GM19397 (cell line): Measurements from ENCODE around the gene LRRC74A.

Source experiments
- ATAC-seq: cut with Tn5 transposase; IDR thresholded peaks from one replicate; pipeline ENCODE4 v1.9.1; 2021; ENCODE audit warnings: mild to moderate bottlenecking, moderate library complexity; ENCODE audit not compliant: unreplicated experiment

Gene LRRC74A

DNA sequence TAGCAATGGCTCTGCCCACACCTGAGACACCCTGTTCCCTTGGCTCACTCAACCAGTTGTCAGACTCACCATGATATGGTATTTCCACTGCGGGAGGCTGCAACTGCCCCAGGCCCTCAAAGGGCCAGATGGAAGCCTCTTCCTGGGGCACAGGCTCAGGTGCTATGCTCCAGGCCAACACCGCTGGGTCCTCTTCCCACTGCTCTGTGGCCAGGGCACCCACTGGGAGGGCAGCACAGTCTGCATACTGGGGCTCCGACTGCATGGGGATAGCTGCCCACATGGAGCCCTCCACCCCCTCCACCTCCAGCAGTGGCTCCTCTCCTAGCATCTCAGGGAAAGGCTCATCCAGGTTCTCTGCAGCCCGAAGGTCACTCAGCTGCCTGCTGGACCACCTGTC is 17.2 kb upstream of the LRRC74A start:
- ATAC-seq: no peak

DNA sequence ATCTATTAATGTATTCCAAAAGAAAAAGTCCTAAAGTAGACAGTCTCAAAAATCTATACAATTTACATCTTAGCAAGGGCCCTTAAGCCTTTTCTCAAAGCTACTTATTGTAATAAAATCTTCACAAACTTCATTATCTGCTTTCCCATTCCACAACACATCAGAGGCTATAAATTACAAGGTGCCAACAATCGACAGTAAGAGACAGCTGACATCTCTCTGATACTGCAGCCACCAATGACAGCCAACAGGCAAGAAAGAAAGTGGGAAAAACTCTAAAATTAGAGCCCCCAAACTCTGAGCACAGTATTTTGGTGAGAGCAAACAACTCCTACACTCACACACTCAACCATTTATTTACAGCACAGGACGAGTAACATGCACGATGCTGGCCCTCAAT is 15.7 kb upstream of the LRRC74A start:
- ATAC-seq: no peak

DNA sequence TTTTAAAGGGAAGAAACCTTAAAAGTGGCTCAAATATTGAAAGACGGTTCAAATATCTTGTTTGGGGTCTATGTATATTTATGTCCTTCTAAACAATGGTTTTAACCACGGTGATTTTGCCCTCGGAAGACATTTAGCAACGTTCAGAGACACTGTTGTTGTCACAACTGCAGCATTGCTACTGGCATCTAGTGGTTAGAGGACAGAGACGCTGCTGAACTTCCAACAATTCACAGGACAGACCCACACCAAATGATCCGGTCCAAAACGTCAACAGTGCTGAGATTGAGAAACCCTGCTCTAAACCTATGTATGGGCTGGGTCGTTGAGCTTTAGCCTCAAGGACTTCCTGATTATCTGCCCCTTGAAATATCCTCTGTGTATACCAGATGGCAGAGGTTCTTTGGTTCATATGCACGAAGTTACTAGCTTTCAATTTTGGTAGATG is 15.2 kb upstream of the LRRC74A start:
- no peak for ATAC-seq

DNA sequence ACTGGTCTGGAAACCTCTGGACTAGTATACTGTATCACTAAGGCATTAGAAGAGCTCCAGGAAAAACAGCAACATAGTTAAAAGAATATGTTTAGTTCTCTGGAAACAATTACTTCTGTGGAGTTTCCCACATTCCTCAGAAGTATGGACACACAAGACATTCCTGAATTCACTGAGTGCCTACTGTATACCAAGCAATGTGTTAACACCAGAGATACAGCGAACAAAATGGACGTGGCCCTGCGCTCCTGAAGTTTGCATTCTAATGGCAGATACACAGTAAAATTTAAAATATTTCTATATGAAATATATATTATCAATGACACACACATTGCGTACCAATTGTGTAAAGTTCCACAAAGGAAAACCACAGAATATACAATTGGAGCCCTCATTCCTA is 14.6 kb upstream of the LRRC74A start:
- ATAC-seq: no peak

DNA sequence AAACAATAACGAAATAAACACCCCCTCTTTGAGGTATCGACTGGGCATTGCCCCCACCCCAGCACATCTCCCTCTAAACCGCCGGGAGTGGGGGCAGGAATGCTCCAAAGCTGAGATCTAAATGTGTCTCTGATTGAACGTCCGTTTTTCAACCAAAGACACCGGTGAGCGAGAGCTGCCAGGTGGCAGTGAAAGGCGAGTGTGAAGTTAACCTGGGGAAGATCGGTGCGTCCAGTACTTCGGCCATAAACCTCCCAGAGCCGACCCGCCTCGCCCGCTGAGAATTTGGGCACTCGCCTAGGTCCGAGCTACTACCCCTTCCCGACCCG is 14.2 kb upstream of the LRRC74A start:
- ATAC-seq: peak; percentile 5

DNA sequence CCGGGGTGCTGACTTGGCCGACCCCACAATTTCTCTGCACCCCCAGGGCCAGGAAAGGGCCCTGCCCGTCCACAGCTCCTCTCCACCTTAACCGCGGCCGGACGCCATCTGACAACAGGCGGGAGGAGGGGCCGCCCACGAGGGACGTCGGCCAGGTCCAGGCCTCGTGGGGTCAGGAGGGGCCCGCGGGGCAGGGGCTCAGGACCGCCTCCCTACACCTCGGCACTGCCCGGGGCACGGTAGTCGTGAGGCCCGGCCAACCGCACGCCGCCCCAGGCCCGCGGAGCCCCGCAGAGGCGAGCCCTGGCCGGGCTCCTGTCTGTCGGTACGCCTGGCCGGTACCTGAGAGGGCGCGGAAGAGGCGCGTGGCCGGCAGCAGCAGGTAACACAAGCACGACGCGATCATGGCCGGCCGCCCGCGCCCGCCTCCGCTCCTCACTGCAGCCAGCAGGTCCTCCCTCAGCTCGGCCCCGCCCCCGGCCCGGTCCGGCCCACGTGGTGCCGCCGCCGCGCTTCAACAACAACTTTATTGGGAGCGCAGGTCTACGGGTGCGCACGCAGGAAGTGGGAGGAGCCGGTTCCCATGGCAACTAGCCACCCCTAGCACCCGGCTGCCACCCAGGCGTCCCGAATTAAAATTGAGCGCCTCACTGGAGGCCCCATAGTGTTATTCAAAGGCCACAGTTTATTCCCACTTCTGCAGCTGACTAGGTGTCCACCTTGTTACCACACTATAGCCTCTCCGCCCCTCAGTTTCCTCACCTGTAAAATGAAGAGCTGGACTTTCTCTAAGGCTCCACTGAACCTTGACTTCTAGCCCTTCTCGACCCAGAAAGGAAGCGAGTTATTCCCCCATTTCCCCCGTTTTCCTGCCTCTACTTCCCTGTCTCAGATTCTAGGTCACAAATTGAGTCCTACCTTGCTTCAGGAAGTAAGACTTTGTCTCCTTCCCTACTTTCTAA is 13.5 kb upstream of the LRRC74A start, which contains the start of gene ANGEL1:
Gene ANGEL1, minus strand, starts transcription at position 461 of the 962 bp plus-strand sequence. Its CDS starts 55 bp downstream, at position 406.
- ATAC-seq: peak; percentile 87

DNA sequence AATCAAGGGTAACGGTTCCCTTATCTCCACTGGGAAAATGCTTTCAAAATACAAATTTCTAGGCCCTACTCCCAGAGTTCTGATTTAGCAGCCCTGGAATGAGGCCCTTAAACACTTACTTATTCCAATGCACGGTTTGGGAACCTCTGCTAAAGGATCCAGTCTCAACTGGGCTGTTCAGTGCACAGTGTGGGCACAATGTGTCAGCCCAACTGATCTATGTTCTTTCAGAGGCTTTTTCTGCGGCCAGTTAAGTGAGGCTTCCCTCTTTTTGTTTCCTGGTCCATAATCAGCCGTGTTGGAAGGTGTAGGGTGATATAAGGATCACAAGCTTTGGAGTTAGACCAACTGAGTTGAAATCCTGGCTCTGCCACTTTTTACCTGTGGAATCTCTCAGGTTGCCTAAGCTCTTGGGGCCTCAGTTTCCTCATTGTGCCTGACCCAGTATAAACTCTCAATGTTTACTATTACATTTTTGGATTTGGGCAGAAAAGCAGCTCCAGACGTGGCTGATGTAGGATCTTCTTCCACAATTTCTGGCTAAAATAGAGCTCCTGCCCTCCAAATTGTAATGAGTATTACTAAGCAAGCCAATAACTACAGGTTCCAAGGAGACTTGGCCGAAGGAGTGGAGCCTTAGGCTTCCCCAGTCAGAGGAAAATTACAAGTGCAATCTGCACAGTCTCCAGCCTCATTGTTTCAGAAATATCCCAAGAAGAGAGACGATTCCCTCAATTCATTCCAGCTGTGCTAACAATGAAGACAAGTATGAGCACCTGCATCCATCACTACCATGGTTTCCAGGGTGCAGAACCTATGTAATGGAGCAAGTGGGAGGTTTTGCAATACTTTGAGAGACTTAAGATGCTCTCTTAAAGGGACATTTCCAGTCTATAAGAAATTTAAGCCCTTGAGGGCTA is 11.2 kb upstream of the LRRC74A start:
- ATAC-seq: no peak

DNA sequence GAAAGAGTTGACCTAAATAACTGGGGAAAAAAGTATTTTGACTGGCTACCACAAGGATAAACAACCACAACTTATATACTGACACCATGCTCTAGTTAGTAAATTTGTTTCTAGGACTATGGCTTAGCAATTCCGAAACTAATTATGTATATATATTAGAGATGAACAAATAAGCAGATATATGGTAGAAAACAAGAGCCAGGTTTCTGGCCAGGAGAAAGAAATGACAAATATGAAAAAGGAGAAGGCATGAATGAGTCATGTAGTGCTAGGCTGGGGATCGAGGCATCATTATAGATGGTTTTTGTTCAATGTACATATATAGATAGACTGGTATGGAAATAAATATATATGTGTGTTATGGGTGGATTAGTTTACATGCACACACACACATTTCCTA is 5.5 kb upstream of the LRRC74A start:
- no peak for ATAC-seq

DNA sequence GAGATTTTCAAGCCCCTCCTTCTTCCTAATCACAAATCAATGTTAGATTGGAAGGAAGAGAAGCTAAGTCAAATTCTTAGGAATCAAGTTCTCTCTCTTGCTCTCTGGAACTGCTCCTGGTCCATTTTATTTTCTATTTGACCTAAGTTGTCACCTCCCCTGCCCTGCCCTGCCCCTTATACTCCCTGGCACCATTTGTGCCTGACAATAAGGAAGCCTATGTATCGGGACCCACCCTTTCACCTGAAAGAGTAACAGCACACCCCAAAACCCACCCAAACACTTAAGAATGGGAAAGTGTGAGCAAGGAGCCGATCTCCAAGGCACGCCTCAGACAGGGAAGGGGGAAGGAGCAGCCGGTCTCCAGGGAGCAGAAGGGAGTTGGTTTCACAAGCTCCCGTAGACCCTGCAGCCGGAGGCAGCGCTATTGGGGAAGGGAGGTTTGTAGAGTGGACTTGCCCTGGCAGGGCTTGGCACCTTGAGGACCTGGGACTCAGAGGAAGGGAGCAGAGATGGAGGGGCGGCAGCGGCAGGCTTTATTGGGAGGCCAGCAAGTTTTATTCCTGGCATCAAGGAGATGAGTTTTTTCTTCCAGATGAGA is 1.6 kb downstream of the LRRC74A start:
- no peak for ATAC-seq

DNA sequence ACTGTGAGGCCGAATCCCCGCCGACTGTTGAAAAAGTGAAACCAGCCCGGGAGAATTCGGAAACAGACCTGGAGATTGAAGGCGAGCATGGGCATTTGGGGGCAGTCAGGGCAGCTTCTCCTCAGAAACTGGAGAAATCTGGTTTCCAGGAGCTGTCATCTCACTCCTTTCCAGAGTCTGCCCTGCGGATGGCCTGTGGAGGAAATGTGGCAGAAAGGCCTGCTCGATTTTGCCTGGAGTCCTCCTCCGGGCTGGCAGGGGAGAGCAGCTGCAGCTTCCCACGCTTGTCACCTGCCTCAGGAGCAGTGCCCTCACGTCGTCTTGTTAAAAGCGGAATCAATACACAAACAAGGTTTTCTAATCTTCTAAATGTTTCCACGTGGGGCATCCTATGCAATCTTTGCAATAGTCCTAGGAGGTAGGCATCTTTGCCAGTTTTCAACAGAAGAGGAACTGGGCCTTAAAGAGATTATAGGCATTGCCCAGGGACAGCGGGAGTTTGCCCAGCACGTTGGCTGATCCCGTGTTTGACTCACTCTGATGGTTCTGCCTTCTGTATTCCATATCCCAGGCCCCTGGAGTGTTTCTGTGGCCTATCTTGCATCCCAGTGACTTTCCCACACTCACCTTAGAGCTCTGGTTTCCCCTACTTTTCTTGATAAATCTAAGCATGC is 2.3 kb downstream of the LRRC74A start:
- ATAC-seq: no peak

DNA sequence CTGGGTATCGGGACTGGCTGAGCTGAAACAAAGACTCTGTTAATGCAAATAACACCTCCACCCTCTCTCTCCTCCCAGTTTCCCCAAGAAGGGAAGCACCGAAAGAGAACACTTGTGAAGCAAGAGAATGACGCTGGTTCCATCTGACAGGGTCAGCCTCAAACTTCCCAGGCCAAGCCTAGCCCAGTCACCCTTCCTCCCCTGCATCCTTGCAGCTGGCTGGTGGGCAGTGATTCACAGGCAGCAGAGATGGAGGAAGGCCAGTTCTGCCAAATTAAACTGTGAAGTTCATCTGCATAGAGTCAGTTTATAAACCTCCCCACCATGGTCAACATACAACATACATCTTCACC is 2.8 kb downstream of the LRRC74A start:
- ATAC-seq: no peak

DNA sequence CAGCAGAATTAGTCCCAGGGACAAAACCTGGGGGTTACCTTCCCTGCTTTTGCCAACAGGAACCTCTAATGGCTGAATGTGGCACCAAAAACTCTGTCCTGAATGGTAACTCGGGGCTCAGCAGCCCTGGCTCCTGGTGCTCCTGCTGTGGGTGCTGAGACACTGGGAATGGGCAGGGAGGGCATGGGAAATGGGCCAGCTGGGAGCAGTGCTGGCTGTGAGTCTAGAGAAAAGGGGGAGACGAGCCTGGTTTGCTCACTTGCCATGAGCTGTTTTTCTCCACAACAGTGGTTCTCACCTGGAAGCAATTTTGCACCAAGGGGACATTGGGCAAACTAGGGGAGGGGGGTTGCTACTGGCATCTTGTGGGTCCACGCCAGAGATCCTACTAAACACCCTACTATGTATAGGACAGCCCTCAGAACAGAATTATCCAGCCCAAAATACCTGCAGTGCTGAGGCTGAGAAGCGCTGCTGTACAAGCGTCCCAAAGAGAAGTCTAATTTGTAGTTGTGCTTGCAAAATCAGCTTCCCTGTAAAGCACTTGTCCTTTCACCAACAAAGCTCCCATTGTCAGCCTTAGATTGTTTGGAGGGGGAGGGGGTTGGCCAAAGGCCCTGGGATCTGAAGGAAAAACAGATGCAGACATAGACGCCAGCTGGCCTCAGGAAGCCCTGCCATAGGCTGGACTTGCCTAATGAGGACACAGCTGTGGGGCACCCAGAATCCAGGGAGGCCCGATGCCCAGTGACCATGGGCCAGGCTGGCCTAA is 3.6 kb downstream of the LRRC74A start:
- no peak for ATAC-seq

DNA sequence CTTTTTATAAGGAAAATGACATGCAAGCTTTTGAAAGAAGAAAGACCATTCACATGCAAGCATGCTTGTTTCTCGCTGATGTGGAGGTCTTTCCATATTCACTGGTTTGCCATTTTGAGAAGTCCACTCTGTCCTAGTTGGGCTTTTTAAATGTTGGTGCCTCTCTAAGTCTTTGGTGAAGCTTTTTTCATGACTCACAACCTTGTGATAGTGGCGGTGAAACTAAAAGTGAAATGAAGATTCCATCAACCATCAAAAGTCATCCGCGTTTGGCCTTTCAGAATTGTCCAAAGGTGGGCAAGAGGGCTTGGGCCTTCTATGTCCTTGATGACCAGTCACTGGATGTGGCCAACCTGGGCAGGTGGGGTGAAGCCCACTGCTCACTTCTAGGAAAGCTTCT is 4.3 kb downstream of the LRRC74A start:
- ATAC-seq: no peak

DNA sequence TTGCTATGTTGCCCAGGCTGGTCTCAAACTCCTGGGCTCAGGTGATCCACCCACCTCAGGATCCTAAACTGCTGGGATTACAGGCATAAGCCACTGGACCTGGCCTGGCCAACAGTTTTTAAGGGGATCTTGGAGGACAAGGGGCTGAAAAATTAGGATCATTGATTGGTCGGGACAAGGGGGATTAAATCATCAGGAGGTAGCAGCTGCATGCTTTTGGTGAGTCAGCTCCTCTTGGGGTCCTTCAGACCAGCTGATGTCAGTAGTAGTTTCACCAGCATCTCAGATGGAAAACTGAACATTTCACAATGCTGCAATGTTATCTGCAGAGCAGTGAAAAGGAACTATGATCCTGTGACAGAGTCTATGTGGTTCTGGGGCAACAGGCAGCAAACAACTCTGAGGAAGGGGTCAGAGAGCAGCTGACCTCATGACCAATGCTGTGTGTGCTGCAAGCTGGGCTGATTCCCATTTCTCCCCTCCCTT is 6.3 kb downstream of the LRRC74A start:
- ATAC-seq: no peak

DNA sequence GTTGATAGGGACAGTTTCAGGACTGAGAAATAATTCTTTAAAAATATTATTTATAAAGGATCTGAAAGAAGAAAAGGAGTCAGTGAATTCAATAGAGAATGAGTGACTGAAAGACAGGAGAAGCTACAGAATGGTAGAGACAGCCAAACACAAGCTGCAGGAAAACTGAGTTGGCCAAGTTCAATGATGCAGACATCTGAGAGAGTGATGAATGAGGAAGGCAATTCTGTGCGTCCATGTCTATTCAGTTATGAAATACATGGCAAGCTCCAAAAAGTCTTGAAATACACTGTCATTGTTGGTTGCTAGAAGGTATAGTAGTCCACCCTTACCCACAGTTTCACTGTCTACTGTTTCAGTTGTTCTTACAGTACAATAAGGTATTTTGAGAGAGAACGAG is 6.8 kb downstream of the LRRC74A start:
- no peak for ATAC-seq

DNA sequence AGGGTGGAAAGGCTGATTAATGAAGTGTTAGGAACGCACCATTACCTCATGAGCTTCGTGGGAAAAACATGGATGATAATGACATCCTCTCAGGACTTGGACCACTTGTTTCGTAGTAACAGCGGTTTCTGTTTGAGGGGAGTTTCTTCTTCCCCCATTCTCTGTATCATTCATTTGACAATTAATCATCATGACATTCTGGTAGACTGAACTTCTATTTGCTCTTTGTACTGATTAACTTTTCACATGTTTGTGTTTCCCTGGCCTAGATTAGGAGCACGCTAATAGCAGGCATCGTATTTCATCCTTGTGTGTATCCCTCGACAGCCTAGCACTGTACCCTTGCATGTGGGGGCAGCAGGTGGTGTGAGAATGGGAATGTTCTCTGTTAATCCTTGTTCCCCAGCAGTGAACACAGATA is 8.0 kb downstream of the LRRC74A start:
- no peak for ATAC-seq

DNA sequence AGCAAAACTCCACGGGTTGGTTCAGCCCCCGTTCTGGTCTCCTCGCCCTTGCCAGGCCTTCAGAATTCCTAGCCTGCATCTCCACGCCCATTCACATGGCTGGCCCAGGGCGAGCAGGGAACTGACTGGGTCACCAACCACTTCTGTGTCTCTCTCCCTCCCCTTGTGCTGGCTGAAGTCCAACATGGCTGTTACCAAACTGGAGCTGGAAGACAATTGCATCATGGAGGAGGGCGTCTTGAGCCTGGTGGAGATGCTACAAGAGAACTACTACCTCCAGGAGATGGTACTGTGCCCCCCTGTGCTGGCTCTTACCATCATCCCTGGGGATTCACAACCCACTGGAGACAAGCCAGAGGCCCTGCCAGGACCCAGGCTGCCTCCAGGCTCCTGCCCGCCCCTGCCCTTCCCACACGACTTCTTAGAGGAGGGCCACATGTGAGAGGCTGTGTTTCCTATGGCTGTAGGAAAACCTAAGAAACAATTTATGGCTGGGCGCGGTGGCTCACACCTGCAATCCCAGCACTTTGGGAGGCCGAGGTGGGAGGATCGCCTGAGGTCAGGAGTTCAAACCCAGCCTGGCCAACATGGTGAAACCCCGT is 9.9 kb downstream of the LRRC74A start:
- ATAC-seq: no peak

DNA sequence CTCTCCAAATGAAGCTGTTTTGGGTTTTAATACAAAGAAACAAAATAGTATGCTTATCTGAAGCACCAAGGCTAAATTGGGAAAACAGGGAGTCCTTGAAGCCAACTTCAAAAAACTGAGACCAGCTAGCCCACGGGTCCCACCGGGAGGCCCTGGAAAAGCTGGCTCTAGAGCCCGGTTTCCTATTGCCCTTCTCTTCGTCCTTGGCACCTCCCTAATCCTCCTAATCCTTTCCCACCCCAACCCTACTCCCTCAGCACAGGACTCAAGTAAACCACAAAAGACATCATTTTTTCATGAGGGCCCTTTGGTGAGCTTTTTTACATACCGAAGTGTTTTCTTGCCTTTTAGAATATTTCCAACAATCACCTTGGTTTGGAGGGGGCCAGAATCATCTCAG is 11.3 kb downstream of the LRRC74A start:
- no peak for ATAC-seq

DNA sequence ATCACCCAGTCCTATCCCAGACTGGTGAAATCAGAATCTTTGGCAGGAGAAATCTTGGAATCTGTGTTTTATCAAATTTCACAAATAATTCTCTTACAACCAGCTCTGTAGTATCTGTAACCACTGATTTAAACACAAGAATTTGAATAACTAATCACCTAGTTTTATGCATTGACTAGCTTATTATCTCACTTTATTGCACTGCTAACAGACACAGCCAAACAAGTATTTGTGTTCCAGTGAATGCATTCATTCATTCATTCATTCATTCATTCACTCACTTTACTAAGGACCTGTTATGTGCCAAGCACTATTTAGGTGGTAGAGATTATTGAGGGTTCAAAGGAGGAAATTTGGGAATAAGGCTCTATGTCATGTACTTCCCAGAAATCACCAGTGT is 16.2 kb downstream of the LRRC74A start:
- ATAC-seq: no peak
